Activated T-helper 1 cell treated with Interleukin-2 at 50 U/mL for 16 hours (primary cell): Measurements from ENCODE around the gene NTSR2.

Experiments used
- DNase-seq: peaks from one replicate; pipeline ENCODE4 v3.0.0-alpha.2; 2020; ENCODE audit warnings: low read depth

The NTSR2 gene

GRCh38 chr2:11669454-11670291 is at the start of gene NTSR2:
Gene NTSR2, minus strand, starts transcription at chr2:11670195. Its CDS starts 66 bp downstream, at chr2:11670129.
- no peak for DNase-seq

DNA sequence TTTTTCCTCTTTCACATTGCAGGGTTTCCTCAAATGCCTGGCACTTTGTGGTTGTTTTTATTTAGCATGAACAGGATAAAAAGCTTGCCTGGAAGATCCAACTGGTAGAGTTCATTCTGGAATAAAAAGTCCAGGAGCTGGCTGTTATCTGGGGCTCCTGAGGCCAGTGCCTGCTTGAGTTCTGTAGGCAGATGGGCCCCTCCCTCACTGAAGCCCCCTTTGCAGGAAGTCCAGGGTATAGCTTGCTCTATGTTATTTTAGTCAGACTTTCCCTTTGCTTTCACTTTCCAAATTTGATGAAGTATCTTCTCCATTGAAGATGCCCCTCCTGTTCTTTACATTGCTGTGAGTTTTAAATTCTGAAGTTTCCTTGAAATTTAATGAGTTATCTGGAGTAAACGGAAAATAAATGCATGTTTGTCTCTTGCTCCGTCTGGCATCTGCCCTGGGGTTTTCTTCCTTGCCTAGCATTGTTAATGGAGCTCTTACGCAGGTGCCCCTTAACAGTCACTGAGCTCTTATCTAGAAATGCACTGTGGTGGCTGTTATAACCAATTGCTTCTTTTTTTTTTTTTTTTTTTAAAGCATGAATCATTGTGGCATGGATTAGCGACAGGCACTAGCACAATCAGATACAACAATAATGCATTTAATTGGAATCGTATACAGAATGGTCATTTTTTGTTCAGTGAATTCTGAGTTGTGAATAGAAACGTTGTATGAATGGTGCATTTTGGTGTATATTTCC is 49.4 kb upstream of the NTSR2 start:
- no peak for DNase-seq

GRCh38 chr2:11718606-11719005 is 48.6 kb upstream of the NTSR2 start:
- DNase-seq = no peak

DNA sequence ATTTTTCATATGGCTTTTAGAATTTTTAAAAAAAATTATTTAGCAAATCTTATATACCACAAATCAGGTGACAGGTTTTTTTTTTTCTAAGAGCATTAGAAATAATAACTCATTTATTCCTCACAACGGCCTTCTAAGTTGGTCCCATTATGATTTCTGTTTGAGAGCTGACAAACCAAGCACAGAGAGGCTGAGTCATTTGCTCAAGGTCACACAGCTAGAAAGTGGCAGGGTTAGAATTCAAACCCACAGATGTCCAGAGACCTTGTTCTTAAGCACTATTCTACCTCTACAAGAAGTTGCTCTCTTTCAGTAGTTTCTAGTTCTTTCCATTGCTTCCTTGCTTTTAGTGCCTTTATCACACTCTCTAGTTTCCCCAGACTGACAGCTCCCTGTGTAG is 47.6 kb upstream of the NTSR2 start:
- no peak for DNase-seq

GRCh38 chr2:11716689-11717321 is 46.8 kb upstream of the NTSR2 start:
- DNase-seq = no peak

DNA sequence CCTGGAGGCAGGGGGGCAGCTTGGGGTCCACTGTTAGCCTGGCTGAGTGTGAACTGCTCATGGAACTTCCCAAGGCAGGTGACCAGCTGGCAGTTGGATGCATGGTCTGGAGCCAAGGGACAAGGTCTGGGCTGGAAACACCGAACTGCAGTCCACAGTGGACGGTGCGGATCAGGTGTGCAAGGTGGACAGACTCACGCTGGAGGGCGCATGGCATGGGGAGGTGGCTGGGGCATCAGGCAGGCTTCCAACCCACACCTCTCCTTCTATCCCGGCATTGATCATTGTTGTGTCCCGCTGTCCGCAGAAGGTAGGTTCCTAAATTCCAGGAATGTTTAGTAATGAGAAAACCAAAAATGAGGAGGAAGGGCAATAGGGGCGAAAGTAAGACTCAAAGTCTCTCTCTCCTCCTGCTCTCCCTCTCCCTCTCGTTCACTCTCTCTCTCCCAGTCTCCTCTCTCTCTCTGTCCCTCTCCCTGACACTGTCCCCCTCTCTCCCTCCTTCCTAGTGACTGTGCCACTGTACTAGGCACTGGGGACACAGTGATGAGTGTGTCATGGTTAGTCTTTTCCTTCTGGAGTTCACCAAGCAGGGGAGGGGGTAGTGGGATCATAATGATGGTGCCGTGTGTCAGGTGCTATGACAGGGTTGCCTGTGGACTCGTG is 46.1 kb upstream of the NTSR2 start:
- no peak for DNase-seq

GRCh38 chr2:11713815-11714214 is 43.8 kb upstream of the NTSR2 start:
- DNase-seq = no peak

DNA sequence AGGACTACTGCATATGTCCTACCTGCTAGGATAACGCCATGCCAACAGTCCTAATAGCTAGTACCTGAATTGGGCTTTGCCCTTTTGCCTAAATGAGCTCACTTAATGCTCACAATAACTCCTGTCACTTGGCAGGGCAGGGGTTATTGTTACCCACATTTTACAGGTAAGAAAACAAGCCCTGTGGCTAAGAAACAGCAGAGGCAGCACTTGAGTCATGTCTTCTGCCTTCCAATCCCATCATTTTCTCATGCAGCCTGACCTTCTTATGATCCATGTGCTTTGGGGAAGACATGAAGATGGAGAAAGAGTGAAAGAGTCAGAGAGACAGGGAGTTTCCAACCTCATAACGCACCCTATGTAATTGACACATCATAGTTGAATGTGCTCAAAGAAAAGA is 42.9 kb upstream of the NTSR2 start:
- DNase-seq = no peak

DNA sequence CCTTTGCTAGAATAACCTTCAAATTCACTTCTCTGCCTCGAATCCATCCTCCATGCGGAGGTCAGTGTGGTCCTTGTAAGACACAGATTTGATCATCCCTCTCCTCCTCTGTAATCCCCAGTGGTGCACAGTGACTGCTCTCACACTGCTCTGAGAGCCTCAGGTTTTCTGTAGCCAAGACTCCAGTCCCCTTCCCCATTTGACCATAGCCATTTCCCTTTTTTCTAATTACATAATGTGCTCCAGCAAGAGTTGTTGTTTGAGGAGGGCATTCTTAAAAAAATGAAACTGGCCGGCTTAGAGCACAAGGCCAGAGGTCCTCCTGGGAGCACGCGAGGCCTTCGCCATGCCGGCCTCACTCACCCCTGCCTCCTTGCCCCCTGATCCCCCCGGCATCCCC is 41.8 kb upstream of the NTSR2 start:
- DNase-seq = no peak

- no peak for DNase-seq
Measured at GRCh38 chr2:11711354-11711716, 41.3 kb upstream of the NTSR2 start.

DNA sequence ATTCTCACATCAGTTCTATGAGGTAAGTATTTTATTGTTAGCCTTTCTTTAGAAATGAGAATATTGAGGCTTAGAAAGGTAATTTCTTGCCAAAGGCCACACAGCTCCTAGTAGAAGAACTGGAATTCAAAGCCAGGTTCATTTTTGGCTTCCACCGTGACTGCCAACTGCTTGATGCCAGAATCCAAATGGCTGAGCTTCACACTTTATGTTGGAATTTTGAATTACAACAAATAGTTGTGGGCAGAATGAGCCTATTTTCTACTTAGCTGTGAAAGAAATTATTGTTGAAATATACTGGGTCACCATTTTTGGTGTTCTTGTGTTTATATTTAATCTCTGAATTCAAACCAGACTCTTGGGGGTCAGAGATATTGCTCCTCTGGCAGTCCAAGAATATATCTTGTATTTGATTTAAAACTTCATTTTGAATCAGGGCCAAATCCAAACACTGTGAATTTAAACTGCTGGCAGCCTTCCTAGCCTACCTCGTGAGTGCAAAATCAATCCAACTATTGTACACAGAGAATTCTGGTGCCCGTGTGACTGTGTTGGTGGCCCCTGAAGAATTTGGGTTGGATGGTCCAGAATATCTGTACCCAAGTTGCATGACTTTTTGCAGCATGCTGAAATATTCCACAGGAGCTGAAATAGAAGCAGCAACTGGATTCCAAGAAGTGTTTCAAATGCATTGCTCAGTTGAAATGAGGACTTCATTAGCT is 40.8 kb upstream of the NTSR2 start:
- no peak for DNase-seq

DNA sequence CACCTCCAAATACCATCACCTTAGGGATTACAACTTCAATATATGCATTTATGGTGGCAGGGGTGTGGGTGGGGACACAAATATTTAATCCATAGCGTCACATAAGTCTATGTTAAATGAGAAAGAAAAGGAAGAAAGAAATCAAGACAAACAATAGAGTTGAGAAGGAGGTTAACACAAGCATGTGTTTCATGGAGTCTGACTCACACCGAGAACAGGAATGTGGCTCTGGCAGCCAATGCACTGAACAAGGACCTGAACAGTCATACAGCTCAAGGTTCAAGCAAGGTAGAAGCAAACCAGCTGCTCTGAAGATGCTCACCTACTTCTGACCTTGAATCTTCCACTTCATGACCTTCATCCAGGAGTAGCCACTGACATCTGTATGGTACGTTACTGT is 40.2 kb upstream of the NTSR2 start:
- no peak for DNase-seq

DNA sequence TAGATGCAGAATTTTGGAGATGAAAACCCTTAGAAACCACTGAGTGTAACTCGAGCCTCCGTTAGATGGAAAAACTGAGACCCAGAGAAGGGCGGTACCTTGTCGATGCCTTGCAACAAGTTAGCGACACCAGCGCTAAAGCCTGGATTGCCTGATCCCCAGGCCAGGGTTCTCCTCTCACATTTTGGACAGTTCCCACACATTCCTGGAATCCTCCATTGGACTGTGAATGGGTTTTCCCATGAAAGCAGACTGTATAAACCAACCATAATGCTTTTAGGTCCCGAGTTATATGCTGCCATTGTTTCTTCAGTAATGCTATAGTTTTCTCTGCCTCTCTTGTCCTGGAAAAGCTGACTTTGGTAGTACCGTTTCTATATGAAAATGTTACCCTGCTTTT is 39.3 kb upstream of the NTSR2 start:
- DNase-seq = no peak

- DNase-seq = no peak
Measured at GRCh38 chr2:11708106-11708505, 38.1 kb upstream of the NTSR2 start.

GRCh38 chr2:11705711-11706110 is 35.7 kb upstream of the NTSR2 start:
- DNase-seq = no peak

GRCh38 chr2:11705063-11705462 is 35.1 kb upstream of the NTSR2 start:
- no peak for DNase-seq

DNA sequence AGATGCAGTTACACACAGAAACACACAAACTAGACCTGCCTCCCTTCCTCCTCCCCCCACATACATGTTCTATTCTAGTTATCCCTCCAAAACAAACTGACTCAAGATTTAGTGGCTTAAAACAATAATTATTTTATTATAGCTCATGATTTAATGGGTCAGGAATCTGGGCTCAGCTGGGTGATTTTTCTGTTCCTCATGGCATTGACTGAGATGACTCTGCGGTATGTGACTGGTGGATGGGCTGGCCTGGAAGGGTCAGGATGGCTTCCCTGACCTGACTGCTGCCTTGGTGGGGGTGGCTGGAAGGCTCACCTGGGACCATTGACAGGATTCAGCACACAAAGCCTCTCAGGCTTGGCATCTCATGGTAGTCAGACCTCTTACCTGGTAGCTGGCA is 33.7 kb upstream of the NTSR2 start:
- DNase-seq = no peak

DNA sequence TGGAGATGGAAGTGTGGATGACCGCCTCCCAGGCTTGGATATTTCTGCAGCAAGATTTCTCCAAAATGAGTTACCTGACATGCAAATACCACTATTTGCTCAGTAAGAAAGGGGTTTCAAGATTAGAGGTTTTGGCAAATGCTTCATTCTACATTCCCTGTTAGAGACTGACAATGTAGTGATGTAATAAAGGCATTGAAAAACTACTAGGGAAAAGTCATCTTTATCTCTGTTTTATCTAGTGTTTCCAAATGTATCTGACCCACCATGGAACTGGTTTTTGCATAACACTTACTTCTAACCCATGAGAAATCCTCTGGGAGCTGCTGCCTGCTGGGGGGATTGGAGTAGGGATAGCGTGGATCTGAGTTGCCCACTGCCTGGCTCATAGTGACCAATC is 33.0 kb upstream of the NTSR2 start:
- no peak for DNase-seq

DNA sequence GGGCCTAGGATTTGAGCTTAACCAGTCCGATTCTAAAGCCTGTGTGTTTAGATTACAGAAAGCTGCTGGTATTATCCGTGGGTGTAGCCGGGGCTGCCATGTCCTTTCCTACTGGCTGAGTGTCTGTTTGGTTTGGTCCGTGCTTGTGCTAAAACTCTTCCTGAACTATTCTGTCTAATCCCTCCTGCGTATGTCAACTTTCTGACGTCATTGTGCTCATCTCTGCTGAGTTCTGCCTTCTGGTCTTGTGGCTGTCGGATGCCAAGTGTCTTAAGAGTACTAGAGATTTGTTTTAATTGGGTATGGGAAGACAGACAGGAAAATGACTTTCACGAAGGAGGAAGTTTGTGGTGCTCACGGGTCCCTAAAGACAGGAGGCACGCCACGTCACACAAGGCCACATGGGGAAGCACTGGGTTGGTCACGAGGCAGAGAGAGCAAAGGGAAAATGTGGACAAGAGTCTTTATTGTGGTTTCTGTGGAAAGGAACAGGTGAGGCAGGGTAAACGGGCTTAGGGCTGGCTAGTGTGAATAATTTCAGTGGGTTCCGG is 31.8 kb upstream of the NTSR2 start:
- DNase-seq = no peak

DNA sequence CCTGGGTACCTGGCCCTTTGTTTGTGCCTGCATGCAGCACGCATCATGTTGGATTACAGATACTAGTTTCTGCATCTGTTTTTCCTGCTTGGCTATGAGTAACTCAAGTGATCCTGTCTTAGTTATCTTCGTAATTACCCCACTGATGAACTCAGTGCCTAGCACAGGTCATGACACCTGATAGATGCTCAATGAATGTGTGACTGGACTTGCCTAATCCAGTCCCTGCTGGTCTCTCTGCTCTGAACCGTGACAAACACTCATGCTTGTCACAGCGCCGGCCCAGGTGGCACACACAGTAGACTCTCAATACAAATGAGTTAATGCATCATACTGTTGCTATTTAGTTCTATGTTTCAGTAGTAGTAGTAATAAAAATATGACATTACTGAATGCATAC is 31.2 kb upstream of the NTSR2 start:
- no peak for DNase-seq
